HEK293T (cell line): Measurements from ENCODE around the gene OR10AD1.

Source experiments
- ARNT ChIP-seq: fragments of 450-650 bp; IDR thresholded peaks from 2 replicates; pipeline ENCODE4 v1.6.1; 2017; ENCODE audit warnings: mild to moderate bottlenecking
- BHLHE40 ChIP-seq: fragments of 450-650 bp; IDR thresholded peaks from 2 replicates; pipeline ENCODE4 v1.6.1; 2016; ENCODE audit warnings: mild to moderate bottlenecking, moderate library complexity, borderline replicate concordance
- ELF4 ChIP-seq: fragments of 450-650 bp; IDR thresholded peaks from 2 replicates; pipeline ENCODE4 v1.6.1; 2017; ENCODE audit warnings: antibody characterized with exemption
- FOXA1 ChIP-seq: fragments of 450-650 bp; IDR thresholded peaks from 2 replicates; pipeline ENCODE4 v1.6.1; 2016; ENCODE audit warnings: mild to moderate bottlenecking
- FOXK2 ChIP-seq: fragments of 450-650 bp; IDR thresholded peaks from 2 replicates; pipeline ENCODE4 v1.6.1; 2016; ENCODE audit warnings: mild to moderate bottlenecking
- FOXM1 ChIP-seq: fragments of 450-650 bp; IDR thresholded peaks from 2 replicates; pipeline ENCODE4 v1.6.1; 2017; ENCODE audit warnings: mild to moderate bottlenecking, borderline replicate concordance
- NFRKB ChIP-seq: fragments of 450-650 bp; IDR thresholded peaks from 2 replicates; pipeline ENCODE4 v1.6.1; 2016; ENCODE audit warnings: mild to moderate bottlenecking, moderate library complexity
- SP1 ChIP-seq: fragments of 450-650 bp; IDR thresholded peaks from 2 replicates; pipeline ENCODE4 v1.6.1; 2017
- SUZ12 ChIP-seq: fragments of 450-650 bp; IDR thresholded peaks from 2 replicates; pipeline ENCODE4 v1.6.1; 2016; ENCODE audit warnings: mild to moderate bottlenecking
- TARDBP ChIP-seq: fragments of 450-650 bp; IDR thresholded peaks from 2 replicates; pipeline ENCODE4 v1.6.1; 2016
- ZNF384 ChIP-seq: fragments of 450-650 bp; IDR thresholded peaks from 2 replicates; pipeline ENCODE4 v1.6.1; 2016

DNA sequence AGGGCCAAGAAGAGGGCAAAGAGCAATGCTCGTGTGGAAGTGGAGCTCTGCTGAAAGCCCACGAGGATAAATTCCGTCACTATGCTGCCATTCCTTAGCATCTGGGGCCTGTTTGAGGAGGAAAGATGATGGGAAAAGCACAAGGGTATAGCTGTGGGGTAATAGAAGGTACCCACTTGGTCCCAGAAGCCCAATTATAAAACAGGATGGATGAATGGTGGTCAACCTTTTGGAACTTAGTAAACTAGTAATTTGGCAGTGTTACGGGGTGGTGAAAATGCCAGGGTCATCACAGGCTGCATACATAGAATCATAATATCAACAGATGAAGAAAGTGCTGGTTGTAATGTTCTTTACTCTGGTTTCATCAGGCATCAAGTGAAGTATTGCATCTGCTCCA, at the start of gene OR10AD1:
- TF ChIP-seq NFRKB: no peak
- no peak for TF ChIP-seq SP1
- TF ChIP-seq TARDBP: no peak
- TF ChIP-seq SUZ12: no peak
- no peak for TF ChIP-seq ARNT
- TF ChIP-seq FOXA1: no peak
- no peak for TF ChIP-seq ELF4
- TF ChIP-seq FOXK2: no peak
- no peak for TF ChIP-seq BHLHE40
- no peak for TF ChIP-seq ZNF384
- no peak for TF ChIP-seq FOXM1
